Astrocyte (in vitro differentiated cells and primary cell): ENCODE data around the gene PCLO. TPM values are rescaled to one million over a fixed set of nuclear protein-coding genes. Genes with fewer than 3 reads are reported as not detected.

ENCODE experiments used
- DNase-seq: peaks from one replicate; pipeline ENCODE4 v3.0.0-alpha.2; 2010; ENCODE audit warnings: low read depth
- FAIRE-seq: peaks from 2 replicates; lab custom pipeline; 2011; peaks lifted over from hg19 to GRCh38; lab: Jason Lieb, UNC
- H2AFZ ChIP-seq: 2 replicates; pipeline ENCODE4 v1.6.0; 2012; ENCODE audit warnings: low read depth, low read length, inconsistent platforms
- H3K27ac ChIP-seq: 2 replicates; pipeline ENCODE4 v1.5.1; 2011; ENCODE audit warnings: low read depth, low read length, inconsistent platforms
- H3K27me3 ChIP-seq: 2 replicates; pipeline ENCODE4 v1.6.0; 2011; ENCODE audit warnings: low read length, inconsistent platforms; ENCODE audit not compliant: insufficient read depth
- H3K36me3 ChIP-seq: 2 replicates; pipeline ENCODE4 v1.5.1; 2011; ENCODE audit warnings: low read length, inconsistent platforms; ENCODE audit not compliant: insufficient read depth
- H3K4me1 ChIP-seq: 2 replicates; pipeline ENCODE4 v1.5.1; 2011; ENCODE audit warnings: low read length, inconsistent platforms; ENCODE audit not compliant: insufficient read depth
- H3K4me2 ChIP-seq: 2 replicates; pipeline ENCODE4 v1.6.0; 2012; ENCODE audit warnings: low read length, inconsistent platforms
- H3K4me3 ChIP-seq: 2 replicates; pipeline ENCODE4 v1.5.1; 2011; ENCODE audit warnings: low read depth, mild to moderate bottlenecking, low read length, inconsistent platforms; ENCODE audit not compliant: insufficient read depth
- H3K79me2 ChIP-seq: 2 replicates; pipeline ENCODE4 v1.6.0; 2012; ENCODE audit warnings: mild to moderate bottlenecking, low read length, inconsistent platforms; ENCODE audit not compliant: insufficient read depth
- H3K9ac ChIP-seq: 2 replicates; pipeline ENCODE4 v1.6.0; 2012; ENCODE audit warnings: mild to moderate bottlenecking, low read length, inconsistent platforms
- H3K9me3 ChIP-seq: 2 replicates; pipeline ENCODE4 v1.5.1; 2012; ENCODE audit warnings: low read depth, mild to moderate bottlenecking, low read length, inconsistent platforms; ENCODE audit not compliant: insufficient read depth
- H4K20me1 ChIP-seq: 2 replicates; pipeline ENCODE4 v1.6.0; 2012; ENCODE audit warnings: low read length, inconsistent platforms; ENCODE audit not compliant: insufficient read depth
- H3K27ac Mint-ChIP-seq: one replicate; pipeline ENCODE4 v1.8.0; 2021; ENCODE audit warnings: mild to moderate bottlenecking, mixed read lengths; ENCODE audit not compliant: unreplicated experiment
- H3K27me3 Mint-ChIP-seq: one replicate; pipeline ENCODE4 v1.8.0; 2021; ENCODE audit warnings: low read depth, mixed read lengths; ENCODE audit not compliant: unreplicated experiment
- H3K36me3 Mint-ChIP-seq: one replicate; pipeline ENCODE4 v1.8.0; 2021; ENCODE audit warnings: low read depth, mixed read lengths; ENCODE audit not compliant: unreplicated experiment
- H3K4me1 Mint-ChIP-seq: one replicate; pipeline ENCODE4 v1.8.0; 2021; ENCODE audit warnings: low read depth, mixed read lengths; ENCODE audit not compliant: unreplicated experiment
- H3K4me3 Mint-ChIP-seq: one replicate; pipeline ENCODE4 v1.8.0; 2021; ENCODE audit warnings: mild to moderate bottlenecking, moderate library complexity, mixed read lengths; ENCODE audit not compliant: unreplicated experiment
- H3K9me3 Mint-ChIP-seq: one replicate; pipeline ENCODE4 v1.8.0; 2021; ENCODE audit warnings: mild to moderate bottlenecking, mixed read lengths; ENCODE audit not compliant: unreplicated experiment
- EZH2 ChIP-seq: IDR thresholded peaks from 2 replicates; pipeline ENCODE4 v1.6.1; 2012; ENCODE audit warnings: mild to moderate bottlenecking, low read length, inconsistent platforms; ENCODE audit not compliant: insufficient read depth
- total RNA-seq: library from RNA; stranded (reverse); gene quantifications from 2 replicates; pipeline ENCODE4 v1.2.1, GENCODE V29; 2021
- TF ChIP-seq, protein P1 (sequence below): IDR thresholded peaks from 2 replicates; pipeline ENCODE4 v1.5.1; 2011; ENCODE audit warnings: low read depth, mild to moderate bottlenecking, inconsistent platforms, low read length, moderate library complexity; ENCODE audit not compliant: insufficient read depth

Gene PCLO
- total RNA-seq, 1 donor from 2014 or later: 3.0 TPM

DNA sequence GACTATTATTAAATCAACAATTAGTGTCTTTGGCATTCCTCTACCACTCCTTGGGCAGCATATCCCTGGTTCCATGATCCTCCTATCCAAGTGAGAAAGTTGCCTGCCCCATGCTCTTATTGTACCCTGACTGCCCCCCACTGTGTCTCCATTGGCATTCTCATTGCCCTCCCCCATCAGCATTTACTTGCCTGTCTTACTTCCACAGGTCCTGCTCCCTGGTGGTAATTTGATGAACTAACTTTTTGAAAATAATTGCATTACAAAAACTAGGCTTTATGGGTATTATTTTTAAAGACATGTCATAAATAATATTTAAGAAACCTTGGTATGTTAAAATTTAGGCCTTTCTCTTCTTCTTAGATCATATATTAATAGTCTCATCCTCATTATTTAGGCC, 346.4 kb downstream of the PCLO start:
- H3K9ac ChIP-seq: no peak overlapping the region
- H3K27ac Mint-ChIP-seq: no peak overlapping the region
- no peaks in the 10 kb centered on the region for H3K36me3 Mint-ChIP-seq
- H3K4me2 ChIP-seq: no peak overlapping the region
- DNase-seq (no peak), FAIRE-seq (no peak)
- no peaks in the 10 kb centered on the region for H3K27me3 Mint-ChIP-seq
- H3K9me3 ChIP-seq: no peaks in the 10 kb centered on the region
- no peaks in the 10 kb centered on the region for H3K79me2 ChIP-seq
- H3K27ac ChIP-seq: no peak overlapping the region
- no peaks in the 10 kb centered on the region for H3K4me1 ChIP-seq
- H2AFZ ChIP-seq: no peak overlapping the region
- H3K4me3 Mint-ChIP-seq: no peak overlapping the region
- H4K20me1 ChIP-seq: no peaks in the 10 kb centered on the region
- peaks cover 4% of the 10 kb centered on the region for H3K4me1 Mint-ChIP-seq
- H3K4me3 ChIP-seq: no peak overlapping the region
- H3K9me3 Mint-ChIP-seq: peaks cover under 1% of the 10 kb centered on the region
- H3K27me3 ChIP-seq: no peaks in the 10 kb centered on the region
- TF ChIP-seq EZH2: no peak
- TF ChIP-seq, protein P1, sequence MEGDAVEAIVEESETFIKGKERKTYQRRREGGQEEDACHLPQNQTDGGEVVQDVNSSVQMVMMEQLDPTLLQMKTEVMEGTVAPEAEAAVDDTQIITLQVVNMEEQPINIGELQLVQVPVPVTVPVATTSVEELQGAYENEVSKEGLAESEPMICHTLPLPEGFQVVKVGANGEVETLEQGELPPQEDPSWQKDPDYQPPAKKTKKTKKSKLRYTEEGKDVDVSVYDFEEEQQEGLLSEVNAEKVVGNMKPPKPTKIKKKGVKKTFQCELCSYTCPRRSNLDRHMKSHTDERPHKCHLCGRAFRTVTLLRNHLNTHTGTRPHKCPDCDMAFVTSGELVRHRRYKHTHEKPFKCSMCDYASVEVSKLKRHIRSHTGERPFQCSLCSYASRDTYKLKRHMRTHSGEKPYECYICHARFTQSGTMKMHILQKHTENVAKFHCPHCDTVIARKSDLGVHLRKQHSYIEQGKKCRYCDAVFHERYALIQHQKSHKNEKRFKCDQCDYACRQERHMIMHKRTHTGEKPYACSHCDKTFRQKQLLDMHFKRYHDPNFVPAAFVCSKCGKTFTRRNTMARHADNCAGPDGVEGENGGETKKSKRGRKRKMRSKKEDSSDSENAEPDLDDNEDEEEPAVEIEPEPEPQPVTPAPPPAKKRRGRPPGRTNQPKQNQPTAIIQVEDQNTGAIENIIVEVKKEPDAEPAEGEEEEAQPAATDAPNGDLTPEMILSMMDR: no peak
- H3K36me3 ChIP-seq: no peaks in the 10 kb centered on the region

GRCh38 chr7:82810558-82811259, 352.0 kb downstream of the PCLO start:
- no peak overlapping the region for H3K27ac Mint-ChIP-seq
- Histone ChIP-seq H3K79me2 (no peaks in the 10 kb centered on the region), H3K4me1 (peaks cover 3% of the 10 kb centered on the region), H3K9ac (no peak overlapping the region), H3K36me3 (no peaks in the 10 kb centered on the region), H2AFZ (no peak overlapping the region), H3K4me3 (no peak overlapping the region), H3K27ac (no peak overlapping the region), H3K27me3 (no peaks in the 10 kb centered on the region), H3K9me3 (no peaks in the 10 kb centered on the region), H3K4me2 (peak overlapping the region; percentile 24), H4K20me1 (no peaks in the 10 kb centered on the region)
- H3K27me3 Mint-ChIP-seq: no peaks in the 10 kb centered on the region
- DNase-seq (peak; percentile 80), FAIRE-seq (peak; percentile 99)
- no peak overlapping the region for H3K4me3 Mint-ChIP-seq
- no peaks in the 10 kb centered on the region for H3K36me3 Mint-ChIP-seq
- TF ChIP-seq EZH2: no peak
- TF ChIP-seq, protein P1: peak; percentile 86
- peaks cover 11% of the 10 kb centered on the region for H3K4me1 Mint-ChIP-seq
- H3K9me3 Mint-ChIP-seq: peaks cover 1% of the 10 kb centered on the region

DNA sequence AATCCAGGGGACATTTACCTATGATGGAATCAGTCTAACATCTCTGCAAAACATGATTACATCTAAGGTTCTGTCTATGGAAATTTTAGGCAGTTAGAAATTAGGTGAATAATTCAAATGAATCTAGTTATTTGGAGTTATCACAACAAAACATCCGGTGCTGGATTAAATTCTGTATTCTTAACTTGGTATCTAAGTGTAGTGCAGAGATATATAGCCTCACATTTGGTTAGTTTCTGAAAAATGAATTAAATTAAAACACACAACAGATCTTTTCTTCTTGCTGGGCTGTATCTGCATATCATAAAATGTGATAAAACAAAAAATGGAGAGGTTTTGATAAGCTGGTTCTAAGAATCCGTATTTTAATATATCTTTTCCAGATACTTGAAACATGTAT, 354.1 kb downstream of the PCLO start:
- H3K79me2 ChIP-seq: no peaks in the 10 kb centered on the region
- no peak overlapping the region for H3K9ac ChIP-seq
- FAIRE-seq (no peak), DNase-seq (no peak)
- H3K36me3 ChIP-seq: no peaks in the 10 kb centered on the region
- Mint-ChIP-seq H3K36me3 (no peaks in the 10 kb centered on the region), H3K4me3 (no peak overlapping the region), H3K27ac (no peak overlapping the region), H3K27me3 (no peaks in the 10 kb centered on the region), H3K4me1 (peaks cover 28% of the 10 kb centered on the region), H3K9me3 (peaks cover 1% of the 10 kb centered on the region)
- H3K4me3 ChIP-seq: no peak overlapping the region
- H3K27ac ChIP-seq: no peak overlapping the region
- TF ChIP-seq EZH2: no peak
- TF ChIP-seq, protein P1: no peak
- no peaks in the 10 kb centered on the region for H3K9me3 ChIP-seq
- no peak overlapping the region for H2AFZ ChIP-seq
- H3K4me1 ChIP-seq: peaks cover 5% of the 10 kb centered on the region
- H4K20me1 ChIP-seq: no peaks in the 10 kb centered on the region
- no peak overlapping the region for H3K4me2 ChIP-seq
- no peaks in the 10 kb centered on the region for H3K27me3 ChIP-seq
